HG02870 (cell line): ENCODE results near the gene CPXM1.

ENCODE experiments used
- ATAC-seq: cut with Tn5 transposase; IDR thresholded peaks from one replicate; pipeline ENCODE4 v1.9.1; 2021; ENCODE audit warnings: mild to moderate bottlenecking, moderate library complexity; ENCODE audit not compliant: unreplicated experiment

CPXM1 gene

GRCh38 chr20:2804041-2804828, 3.8 kb upstream of the CPXM1 start:
- ATAC-seq, result no peak

- ATAC-seq, result no peak
Observed at GRCh38 chr20:2801286-2801728, 880 bp upstream of the CPXM1 start.

- ATAC-seq, result no peak
Observed at GRCh38 chr20:2799688-2800520, 523 bp downstream of the CPXM1 start.

GRCh38 chr20:2799271-2799670, 1.2 kb downstream of the CPXM1 start:
- ATAC-seq, result no peak

GRCh38 chr20:2798814-2799213, 1.6 kb downstream of the CPXM1 start:
- no peak for ATAC-seq

GRCh38 chr20:2798095-2798805, 2.2 kb downstream of the CPXM1 start:
- no peak for ATAC-seq

GRCh38 chr20:2797136-2797983, 3.1 kb downstream of the CPXM1 start:
- no peak for ATAC-seq

- ATAC-seq, result no peak
Observed at GRCh38 chr20:2796011-2796660, 4.3 kb downstream of the CPXM1 start.

GRCh38 chr20:2795451-2795850, 5.0 kb downstream of the CPXM1 start:
- ATAC-seq, result no peak

GRCh38 chr20:2794866-2795447, 5.5 kb downstream of the CPXM1 start:
- no peak for ATAC-seq

- ATAC-seq, result no peak
Observed at GRCh38 chr20:2794202-2794748, 6.2 kb downstream of the CPXM1 start.

- ATAC-seq, result no peak
Observed at GRCh38 chr20:2793471-2793870, 7.0 kb downstream of the CPXM1 start.

GRCh38 chr20:2783908-2784566, 16.4 kb downstream of the CPXM1 start:
- no peak for ATAC-seq

- no peak for ATAC-seq
Observed at GRCh38 chr20:2780948-2781347, 19.5 kb downstream of the CPXM1 start.

- no peak for ATAC-seq
Observed at GRCh38 chr20:2778602-2779321, 21.7 kb downstream of the CPXM1 start.

GRCh38 chr20:2775139-2775538, 25.3 kb downstream of the CPXM1 start:
- no peak for ATAC-seq

GRCh38 chr20:2773812-2774211, 26.6 kb downstream of the CPXM1 start:
- no peak for ATAC-seq

GRCh38 chr20:2771631-2772080, 28.8 kb downstream of the CPXM1 start:
- ATAC-seq, result no peak
